Ureter (tissue), 1 donor: ENCODE measurements around the gene PCNX4. TPM values are rescaled to one million over a fixed set of nuclear protein-coding genes. Genes with fewer than 3 reads are reported as not detected.
"Not testable (repeated sequence)": the region's sequence is repeated elsewhere in the genome, so short reads cannot be mapped to it uniquely, and the experiment has no call there.

Experiments
- DNase-seq: peaks from one replicate; pipeline ENCODE4 v3.0.0-alpha.2; 2020; ENCODE audit warnings: low spot score
- total RNA-seq: library from RNA; stranded (reverse); gene quantifications from one replicate; pipeline ENCODE4 v1.2.4, GENCODE V29; 2023
- donor health status: DM: yes; HTN: yes; CAD: no.

PCNX4 gene
- total RNA-seq: 47.4 TPM

DNA sequence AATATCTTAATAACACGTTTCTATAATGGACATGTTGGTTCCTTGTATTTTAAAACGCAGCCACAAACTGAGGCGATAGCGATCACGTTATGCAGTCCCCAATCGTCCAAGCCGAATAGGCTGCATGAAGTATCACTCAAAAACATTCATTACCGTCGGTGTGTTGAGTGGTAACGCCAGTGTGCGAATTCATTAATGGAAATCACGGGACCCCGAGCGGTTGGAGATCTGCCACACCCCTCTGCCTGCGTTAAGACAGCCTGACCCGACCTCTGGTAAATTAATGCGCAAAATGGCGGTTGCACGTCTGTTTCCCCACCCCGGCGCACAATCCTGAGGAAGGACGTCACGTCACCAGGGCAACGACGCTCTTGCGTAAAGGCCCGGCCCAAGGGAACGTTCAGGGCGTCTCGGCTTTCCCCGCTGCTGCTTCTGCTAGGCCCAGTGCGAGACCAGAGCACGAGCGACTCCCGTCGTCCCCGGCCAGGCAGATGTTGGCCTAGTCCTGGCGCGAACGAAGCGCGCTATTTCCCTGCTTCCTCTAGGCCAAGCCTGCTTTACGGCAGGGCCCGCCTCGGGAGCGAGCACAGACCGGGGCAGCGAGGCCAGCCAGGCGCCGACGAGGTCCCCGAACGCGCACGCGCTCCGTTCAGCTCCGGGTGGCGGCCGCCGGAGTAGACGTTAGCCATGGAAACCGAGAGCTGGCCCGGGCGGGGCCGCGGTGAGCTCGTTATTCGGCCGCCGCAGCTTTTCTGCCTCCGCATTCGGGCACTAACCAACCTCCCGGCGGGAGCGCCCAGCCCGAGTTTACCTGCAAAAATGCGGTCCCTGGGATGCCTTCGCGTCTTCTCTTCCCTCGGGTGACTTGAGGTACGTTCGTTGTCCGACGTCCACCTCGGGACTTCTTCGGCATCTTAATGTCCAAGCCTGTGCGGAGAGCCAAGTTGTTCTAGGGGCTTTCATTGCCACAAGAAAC, at the start of gene PCNX4:
PCNX4 (plus strand) TSS at position 374 of the 976 bp plus-strand sequence. CDS start 15,716 bp downstream, outside the sequence.
- DNase-seq: peak; percentile 98

DNA sequence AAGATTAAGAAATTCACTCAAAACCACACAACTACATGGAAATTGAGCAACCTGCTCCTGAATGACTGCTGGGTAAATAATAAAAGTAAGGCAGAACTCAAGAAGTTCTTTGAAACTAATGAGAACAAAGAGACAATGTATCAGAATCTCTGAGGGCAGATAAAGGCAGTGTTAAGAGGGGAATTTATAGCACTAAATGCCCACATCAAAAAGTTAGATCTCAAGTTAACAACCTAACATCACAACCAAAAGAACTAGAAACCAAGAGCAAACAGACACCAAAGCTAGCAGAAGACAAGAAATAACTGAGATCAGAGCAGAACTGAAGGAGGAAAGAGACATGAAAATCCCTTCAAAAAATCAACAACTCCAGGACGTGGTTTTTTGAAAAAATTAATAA, 43.7 kb upstream of the PCNX4 start:
- not testable (repeated sequence) for DNase-seq

DNA sequence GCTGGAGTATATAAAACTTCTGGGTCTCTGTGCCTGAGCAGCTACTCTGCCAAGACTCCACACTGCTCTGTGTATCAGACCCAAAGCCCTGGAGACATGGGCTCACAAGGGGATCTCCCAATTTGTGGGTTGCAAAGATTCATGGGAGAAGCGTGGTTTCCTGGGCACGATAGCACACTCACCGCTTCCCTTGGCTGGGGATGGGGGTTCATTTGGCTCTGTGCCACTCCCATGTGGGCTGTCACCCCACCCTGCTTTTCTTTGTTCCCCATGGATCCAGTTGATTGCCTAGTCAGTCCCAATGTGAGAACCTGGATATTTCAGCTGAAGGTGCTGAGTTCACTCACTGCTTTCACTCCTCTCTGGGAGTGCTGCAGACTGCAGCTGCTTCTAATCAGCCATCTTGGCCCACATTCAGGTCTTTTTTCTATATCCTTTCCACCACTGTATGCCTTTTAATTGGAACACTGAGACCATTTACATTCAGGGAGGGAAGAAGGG, 40.0 kb upstream of the PCNX4 start:
- no peak for DNase-seq

DNA sequence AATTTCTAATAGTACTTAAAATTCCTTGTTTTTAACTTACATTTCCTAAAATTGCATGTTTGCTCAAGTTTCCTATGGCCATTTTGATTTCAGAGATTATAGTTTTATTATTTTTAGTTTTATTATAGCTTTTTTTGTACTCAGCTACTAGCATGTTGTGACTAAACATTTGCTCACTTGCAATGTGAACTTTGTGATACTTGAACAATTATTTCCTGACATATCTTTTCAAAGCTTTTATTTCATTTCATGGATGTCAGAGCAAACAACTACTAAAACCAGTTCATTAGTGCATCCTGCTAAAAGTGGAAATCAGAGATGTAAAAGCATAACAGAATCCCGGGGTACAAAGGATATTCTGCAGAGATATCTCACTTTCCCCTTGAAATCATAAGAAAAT, 33.6 kb upstream of the PCNX4 start:
- DNase-seq: no peak

DNA sequence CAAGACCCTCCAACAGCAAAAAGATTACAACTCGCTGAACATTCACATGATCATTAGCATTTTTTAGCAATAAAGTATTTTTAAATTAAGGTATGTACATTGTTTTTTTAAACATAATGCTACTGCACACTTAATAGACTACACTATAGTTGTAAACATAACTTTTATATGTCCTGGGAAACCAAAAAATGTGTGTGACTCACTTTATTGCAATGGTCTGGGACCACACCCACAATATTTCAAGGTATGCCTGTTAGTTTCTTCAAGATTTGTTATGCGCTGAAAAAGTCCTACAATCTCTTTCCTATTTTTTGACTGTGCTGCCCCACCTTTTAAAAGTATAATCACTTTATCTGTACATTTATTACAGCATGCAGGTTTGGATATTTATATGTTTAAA, 30.4 kb upstream of the PCNX4 start:
- DNase-seq: no peak

DNA sequence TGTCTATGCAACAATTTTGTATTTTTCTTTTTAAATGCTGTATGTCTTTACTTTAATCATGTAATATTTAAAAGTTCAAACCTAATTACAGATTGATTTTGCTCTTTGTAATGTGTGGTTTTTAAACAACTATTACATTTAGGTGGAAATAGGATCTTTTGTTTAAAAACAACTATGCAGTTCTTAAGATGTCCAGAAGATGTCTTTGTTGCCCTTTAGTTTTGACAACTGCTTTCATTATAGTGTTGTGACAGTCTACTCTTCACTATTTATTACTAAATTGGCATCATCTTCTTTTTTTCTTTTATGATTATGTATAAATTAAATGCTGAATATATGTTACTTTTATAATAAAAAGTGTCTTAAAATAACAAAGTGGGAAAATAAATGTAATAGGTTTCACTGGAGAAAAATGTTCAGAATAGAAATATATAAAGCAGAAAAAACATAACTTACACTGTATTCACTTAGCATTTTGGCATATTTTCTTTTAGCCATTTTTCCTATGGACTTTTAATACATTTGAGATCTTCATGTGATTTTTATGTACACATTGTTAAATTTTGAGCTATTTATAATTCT, 27.1 kb upstream of the PCNX4 start:
- no peak for DNase-seq

DNA sequence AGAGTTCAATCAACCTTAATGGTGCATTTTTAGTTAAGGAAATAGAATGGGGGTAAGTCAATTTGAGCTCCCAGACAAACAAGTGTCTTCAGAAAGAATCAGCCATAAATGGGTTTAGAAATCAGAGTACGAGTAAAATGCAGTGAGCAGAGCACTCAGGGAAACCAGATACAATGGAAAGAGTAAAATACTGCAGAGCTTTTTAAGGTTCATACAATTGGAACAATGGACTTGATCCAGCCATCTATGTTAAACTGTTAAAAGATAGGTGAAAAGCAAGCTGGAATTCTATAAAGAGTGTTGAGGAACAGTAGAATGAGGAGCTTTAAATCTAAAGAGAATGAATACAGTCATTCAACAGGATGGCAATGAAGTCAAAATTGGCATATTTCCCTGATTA, 23.8 kb upstream of the PCNX4 start:
- no peak for DNase-seq

DNA sequence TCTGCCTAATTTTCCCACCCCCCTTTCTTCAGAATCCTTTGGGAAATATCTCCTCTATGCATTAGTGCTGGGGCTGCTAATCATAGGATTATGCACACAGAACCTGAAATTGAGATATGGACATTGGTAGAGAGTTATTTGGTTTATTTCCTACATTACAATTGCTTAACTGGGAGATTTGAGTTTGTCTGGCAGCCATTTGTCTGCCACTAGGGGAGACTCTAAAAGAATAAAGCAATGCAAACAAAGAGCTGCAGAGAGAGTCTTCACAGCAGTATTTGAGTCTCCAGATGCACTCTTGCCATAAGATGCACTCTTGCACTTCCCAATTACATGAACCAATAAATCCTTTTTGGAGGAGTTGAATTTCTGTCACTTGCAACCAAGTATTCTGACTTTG, 12.0 kb upstream of the PCNX4 start:
- DNase-seq: no peak

DNA sequence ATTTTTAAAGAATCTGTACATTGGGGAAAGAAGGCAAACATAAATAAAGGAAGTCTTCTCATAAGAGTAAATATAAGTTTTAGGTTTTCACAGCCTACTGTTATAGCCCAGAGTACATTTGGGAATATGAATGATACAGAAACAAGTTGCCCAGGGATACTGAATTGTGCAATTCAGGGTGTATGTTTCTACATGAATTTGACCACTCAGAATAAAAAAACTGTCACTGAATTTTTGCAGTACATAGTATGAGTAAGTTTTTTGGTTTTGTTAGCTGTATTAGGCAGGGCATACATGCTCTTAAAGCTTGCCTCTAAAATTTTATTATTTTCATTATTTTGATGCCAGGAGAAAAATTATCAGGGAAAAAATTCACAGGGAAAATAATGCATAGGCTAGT, 6.6 kb upstream of the PCNX4 start:
- DNase-seq: no peak

DNA sequence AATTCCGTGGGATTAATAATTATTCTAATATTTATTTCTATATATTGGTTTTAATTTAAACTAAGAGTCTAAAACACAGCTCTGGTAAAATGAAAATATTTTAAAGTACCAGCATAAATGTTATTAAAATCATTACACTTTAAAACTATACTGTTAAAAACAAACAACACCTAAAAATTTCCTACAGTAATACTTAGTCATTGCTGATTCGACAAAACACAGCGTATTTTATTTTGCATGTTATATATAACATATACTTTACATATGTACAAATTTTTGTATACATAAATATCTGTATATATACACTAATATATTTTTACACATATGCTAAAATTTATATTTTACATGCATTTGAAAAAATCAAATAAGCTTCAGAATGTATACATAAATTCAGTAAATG, 6.0 kb upstream of the PCNX4 start:
- DNase-seq: no peak

DNA sequence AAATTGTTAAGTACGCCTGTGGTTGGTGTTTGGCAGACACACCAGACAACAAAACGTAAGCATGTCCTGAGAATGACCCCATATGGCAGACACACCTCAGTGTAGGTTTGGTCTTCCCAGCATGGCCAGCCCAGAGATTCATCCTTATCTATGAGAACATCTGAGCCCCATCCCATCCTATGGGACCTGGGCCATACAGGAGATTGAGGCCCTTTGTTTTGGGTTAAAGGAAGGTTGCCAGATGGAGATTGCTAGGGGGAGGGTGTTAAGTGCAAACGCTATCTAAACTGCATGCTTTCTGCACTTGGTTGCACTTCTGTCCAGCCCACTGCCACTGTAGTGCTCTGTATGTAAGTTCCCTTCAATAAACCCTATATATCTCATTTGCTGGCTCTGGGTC, 4.1 kb upstream of the PCNX4 start:
- DNase-seq: no peak

DNA sequence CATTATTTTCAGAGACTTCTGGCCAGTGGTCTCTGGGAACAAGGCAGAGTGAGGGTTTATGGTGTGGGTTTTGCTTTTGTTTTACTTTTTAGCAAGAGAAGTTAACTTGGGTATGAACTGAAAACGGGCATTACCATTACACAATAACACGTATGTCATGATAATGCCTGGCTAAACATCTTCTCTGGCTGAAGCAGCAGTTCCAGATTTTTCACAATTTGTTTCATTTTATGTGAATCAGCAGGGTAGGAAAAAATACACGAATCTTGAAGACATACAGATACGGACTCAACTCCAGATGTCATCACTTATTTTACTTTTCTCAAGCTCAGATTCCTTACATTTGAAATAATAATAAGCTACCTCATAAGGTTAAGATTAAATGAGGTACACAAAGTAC, 2.5 kb upstream of the PCNX4 start:
- no peak for DNase-seq

DNA sequence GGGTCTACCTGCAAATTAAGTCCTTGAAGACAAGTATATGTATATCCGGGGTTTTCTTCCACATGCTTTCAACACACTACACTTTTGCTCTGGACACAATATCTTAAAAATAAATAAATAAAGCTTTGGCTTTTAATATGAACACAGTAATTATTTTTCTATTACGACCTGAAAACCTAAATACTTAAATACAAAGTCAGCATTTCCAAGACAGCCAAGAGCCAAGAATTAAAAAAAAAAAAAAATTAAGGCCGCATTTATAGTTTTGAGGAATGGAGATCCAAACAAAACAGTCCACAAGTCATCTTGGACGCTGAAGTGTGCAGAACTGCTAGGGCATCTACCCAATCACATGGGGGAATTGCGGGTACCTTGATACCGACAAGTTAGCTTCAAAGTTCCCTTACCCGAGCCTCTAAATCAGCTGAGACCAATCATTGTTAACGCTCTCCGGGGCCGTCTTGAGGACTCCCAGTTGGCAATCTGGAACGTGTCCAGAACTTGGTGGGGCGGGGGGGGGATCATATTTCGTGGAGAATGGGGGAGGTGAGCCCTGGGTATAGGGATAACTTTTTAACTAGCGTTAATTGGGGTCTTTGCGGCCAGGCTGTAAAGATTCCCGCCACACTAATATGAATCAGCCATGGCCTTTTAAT, 731 bp upstream of the PCNX4 start:
- peak; percentile 68 for DNase-seq

DNA sequence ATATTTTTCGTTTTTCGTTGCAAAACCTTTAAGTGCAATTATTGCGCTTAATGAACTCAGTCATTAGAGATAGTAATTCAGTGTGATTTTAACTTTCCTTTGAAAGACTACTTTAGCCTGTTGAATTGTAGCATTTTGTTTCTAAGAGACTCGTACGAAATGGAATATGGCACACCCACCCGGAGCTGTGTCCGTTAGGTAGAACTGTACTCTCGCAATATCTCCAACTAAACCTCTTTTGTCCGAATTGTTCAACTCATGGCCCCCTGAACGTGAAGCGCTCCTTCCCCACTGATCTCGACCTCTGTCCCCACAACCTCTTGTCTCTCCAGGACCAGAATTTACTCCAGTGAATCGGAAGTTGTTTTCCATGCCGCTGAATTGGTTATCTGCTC, 800 bp downstream of the PCNX4 start:
- no peak for DNase-seq

DNA sequence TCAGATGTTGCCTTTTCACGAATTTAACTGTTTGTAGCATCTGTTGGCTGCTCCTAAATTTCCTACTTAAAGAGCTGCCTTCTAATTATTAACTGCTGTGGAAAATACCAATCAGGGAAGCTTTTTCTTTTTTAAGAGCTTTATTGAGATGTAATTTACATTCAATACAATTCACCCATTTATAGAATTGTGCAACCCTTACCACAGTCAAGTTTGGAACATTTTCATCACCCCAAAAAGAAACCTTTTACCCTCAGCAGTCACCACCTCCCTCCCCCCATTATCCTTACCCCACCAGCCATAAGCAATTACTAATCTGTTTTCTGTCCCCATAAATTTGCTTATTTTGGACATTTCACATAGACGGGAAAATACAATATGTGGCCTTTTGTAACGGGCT, 1.4 kb downstream of the PCNX4 start:
- no peak for DNase-seq

DNA sequence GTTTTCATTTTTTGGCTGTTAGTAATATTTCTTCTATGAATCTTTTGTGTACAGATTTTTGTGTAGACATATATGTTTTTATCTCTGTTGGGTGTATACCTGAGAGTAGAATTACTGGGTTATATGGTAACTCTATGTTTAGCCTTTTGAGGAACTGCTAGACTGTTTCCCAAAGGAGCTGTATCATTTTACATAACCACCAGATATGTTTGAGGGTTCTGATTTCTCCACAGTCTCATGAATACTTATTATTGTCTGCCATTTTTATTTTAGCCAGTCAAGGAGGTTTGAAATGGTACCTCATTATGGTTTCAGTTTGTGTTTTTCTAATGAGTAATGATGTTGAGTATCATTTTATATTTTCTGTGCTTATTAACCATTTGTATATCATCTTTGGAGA, 1.9 kb downstream of the PCNX4 start:
- DNase-seq: no peak

DNA sequence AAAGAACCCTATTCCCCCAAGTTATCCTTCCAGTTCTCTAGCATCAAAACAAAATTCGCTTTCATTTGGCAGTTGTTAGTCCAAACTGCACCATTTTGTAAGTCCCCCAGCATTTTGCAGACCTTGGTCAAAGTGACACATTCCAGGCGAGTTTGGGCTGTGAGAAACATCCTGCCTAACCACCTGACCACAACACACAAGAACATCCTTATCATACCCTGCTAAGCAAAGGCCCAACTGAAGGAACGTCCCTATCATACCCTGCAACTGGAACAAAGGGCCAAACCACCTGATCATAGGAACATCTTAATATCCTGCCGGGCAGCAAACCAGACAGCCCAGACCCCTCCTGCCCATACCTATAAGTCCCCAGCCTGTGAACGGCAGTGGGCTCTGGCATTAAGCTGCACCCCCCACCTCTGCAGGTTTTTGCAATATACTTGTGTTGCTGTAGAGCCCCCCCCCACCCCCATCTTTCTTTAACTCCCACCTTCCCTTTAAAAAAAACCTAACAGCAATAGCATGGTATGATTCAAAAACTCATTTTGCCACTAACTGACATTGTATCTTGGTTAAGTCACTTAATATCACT, 2.7 kb downstream of the PCNX4 start:
- no peak for DNase-seq

DNA sequence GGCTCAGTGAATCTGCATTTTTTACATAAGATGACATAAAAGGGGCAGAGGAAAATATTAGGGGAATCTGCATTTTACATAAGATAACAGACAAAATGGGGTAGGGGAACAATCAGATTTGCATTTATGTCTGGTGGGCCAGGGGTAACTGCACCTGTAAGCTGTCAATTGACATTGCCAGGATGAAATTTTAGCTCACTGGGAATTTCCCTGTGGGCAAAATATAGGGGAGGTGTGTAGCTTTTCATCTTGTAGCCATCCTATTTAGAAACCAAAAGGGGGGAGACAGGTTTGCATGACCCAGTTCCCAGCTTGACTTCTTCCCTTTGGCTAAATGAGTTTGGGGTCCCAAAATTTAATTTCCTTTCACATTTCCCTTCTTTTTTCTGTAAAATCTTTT, 3.5 kb downstream of the PCNX4 start:
- no peak for DNase-seq

DNA sequence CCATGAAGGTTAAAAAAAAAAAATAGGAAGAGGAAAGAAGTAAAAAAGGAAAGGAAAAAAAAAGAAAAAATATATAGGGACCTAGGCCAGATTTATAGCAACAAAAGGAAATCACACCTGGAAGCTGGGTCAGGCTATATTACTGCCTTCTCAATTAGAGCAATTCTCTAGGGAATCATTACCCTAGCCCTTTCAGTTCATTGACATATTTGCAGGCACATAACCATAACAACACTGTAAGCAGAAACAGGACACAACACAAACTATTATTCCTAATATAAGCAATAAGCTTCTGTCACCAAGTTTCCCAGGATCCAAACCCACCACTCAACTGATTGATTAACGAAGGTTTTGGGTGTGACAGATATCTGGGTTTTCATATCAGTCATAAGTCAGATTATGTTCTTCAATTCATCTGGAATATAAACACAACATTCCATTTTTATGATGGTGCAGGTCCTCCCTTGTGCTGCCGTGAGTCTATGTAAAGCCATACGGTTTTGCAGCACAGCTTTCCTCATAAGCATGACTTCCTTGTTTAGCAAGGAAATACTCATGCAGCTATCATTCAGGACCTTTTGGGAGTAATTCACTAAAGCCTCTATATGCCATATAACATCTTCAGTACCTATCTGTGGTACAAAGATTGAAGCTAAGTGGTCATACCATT, 4.2 kb downstream of the PCNX4 start:
- DNase-seq: no peak

DNA sequence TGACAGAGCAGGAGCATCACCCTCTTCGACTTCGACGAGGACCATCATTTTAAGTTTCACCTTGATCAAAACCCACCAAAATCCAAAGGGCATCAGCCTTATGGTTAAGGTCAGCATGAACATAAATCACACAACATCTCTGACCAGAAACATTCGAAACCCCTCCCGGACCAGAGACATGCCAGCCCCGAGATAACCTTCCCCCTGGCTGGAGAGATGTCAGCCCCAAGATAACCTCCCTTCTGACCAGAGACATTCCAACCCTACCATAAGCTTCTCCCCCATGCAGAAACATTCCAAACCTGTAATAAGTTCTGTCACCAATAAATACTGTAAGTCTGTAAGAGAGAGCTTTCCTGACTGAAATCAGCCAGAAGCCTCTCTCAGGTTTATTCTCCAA, 6.3 kb downstream of the PCNX4 start:
- DNase-seq: no peak

DNA sequence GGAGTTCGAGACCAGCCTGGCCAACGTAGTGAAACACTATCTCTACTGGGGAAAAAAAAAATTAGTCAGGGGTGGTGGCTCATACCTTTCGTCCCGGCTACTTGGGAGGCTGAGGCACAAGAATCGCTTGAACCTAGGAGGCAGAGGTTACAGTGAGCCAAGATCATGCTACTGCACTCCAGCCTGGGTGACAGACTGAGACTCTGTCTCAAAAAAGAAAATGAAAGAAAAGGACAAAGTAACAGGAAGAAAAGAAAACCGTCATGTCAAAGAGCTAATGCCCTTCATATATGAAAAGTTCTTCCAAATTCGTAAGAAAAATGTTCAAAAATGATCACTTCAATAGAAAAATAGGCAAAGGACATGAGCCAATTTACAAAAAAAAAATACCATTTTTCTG, 8.1 kb downstream of the PCNX4 start:
- DNase-seq: not testable (repeated sequence)

DNA sequence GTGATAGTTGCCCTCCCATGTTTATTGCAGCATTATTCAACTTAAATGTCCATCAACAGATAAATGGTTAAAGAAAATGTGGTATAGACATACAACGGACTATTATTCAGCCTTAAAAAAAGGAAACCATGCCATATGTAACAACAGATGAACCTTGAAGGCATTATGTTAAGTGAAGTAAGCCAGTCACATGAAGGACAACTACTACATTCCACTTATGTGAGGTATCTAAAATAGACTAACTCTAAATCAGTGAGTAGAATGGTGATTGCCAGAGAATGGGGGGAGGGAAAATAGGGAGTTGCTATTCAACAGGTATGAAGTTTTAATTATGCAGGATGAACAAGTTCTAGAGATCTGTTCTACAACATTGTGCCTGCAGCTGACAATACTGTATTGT, 10.1 kb downstream of the PCNX4 start:
- no peak for DNase-seq
